GM18519 (cell line): ENCODE results near the gene FAM24A.
"Not testable (repeated sequence)": the region's sequence is repeated elsewhere in the genome, so short reads cannot be mapped to it uniquely, and the experiment has no call there.

Source experiments
- ATAC-seq: cut with Tn5 transposase; IDR thresholded peaks from one replicate; pipeline ENCODE4 v1.9.1; 2021; ENCODE audit warnings: mild to moderate bottlenecking, moderate library complexity; ENCODE audit not compliant: unreplicated experiment, low FRiP score

The FAM24A gene, protein sequence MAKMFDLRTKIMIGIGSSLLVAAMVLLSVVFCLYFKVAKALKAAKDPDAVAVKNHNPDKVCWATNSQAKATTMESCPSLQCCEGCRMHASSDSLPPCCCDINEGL

DNA sequence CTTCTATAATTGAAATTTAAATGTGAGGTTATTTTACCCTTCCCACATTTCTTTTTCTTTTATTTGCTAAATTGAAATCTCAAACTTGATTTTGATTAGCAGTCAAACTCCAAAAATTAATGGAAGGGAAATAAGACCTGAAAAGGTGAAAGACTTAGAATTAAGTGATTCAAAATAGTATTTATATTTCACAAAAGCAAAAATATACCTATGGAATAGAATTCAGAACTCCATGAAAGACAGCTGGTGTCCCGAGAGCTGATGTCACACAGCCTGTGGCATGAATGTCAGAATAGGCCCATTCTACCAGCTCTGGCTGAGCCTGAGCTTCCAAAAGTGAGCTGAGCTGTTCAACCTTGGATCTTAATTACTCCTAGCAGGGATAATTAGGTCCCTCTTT lies at the start of gene FAM24A:
TSS of gene FAM24A (plus strand) at position 301 of the 400 bp plus-strand sequence. CDS start 1,025 bp downstream, outside the sequence.
- no peak for ATAC-seq

DNA sequence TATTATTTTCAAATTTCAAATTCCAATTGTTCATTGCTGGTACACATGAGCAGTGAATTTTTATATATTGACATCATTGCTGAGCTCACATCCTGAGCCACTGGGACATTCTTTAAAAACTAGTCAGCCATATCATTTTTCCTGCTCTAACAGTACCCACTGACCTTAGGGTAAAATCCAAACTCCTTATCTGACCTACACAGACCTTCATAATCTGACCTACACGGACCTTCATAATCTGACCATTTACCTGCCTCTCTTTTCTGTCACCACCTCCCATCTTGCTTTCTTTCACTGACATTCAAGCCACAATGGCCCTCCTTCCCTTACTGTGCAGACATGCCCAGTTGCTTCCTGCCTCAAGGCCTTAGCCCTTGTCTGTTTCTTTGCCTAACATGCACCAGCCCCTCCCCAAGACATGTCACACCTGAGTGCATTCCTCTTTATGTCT lies 48.7 kb upstream of the FAM24A start:
- no peak for ATAC-seq

DNA sequence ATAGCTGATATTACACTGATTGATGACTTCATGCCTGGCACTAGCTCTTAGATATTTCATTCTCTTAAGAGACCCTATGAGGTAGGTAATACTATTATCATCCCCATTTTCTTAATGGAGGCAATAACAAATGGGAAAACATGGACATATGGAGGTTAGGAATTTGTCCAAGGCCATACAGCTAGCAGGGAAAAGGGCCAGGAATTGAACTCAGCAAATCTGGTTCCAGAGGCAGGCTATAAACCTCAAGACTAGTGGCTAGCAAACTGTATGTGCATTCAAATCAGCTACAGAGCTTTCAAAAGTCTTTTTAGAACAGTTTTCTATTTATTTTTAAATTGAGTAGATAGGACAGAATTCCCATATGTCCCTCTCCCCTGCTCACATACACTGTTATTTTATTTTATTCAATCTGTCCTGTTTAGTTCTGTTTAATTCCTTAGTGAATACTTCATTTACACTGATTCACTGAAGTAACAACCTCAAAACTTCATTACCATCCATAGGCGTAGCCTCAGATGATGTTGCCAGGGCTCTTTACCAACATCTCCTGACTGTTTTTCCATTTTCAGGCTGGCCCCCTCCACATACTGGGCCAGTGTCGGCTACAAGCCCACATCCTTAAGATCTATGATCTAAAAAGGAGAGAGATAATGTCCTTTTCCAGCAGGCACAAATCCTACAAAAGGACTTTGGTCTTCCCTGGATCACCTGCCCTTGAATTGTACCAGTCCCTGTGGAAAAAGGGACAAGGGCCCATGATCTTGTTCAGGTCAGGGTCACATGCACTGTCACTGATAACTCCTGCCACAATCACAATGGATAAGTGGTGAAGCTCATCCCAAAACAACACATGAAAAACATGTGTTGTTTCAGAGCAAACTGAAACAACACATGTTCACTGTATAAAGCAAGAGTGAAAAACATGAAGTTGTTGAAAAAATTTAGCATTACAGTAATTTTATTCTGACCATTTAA lies 46.9 kb upstream of the FAM24A start:
- ATAC-seq: no peak

DNA sequence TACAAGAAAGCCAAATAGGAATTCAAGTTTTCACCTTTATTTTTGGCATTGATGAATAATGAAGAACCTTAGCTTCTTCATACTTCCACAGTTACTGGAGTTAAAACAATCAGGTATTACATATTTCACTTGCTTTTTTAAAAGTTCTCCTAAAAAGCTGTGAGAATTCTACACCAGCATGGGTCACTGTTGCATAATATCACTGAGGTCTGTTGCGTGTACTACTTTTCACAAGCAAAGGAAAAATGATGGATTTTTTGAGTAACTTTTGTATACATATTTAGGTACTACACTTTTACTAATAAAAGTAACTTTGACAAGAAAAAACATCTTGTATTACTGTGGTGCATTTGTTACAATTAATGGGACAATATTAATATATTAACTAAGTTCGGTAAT lies 46.2 kb upstream of the FAM24A start:
- ATAC-seq: no peak

DNA sequence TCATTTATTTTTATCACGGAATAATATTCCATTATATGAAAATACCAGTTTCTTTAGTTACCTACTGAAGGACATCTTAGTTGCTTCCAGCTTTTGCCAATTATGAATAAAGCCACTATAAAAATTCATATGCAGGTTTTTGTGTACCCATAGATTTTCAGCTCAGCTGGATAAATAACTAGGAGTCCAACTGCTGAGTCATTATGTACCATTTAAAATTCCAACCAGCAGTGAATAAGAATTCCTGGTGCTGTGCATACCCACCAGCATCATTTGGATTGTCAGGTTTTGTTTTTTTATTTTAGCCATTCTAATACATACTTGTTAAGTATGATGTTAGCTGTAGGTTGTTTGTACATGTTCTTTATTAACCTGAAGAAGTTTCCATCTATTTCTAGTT lies 45.5 kb upstream of the FAM24A start:
- ATAC-seq: no peak

DNA sequence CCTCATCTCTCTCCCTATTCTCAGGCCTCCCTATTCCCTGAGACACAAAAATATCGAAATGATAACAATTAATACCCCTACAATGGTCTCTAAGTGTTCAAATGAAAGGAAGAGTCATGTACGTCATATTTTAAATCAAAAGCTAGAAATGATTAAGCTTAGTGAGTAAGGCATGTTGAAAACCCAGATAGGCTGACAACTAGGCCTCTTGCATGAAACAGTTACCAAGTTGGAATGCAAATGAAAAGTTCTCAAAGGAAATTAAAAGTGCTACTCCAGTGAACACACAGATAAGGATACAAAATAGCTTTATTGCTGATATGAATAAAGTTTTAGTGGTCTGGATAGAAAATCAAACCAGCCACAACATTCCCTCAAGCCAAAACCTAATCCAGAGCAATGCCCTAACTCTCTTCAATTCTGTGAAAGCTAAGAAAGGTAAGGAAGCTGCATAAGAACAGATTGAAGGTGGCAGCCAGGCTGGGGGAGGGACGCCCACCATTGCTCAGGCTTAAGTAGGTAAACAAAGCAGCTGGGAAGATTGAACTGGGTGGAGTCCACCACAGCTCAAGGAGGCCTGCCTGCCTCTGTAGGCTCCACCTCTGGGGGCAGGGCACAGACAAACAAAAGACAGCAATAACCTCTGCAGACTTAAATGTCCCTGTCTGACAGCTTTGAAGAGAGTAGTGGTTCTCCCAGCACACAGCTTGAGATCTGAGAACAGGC lies 43.5 kb upstream of the FAM24A start:
- ATAC-seq: not testable (repeated sequence)

DNA sequence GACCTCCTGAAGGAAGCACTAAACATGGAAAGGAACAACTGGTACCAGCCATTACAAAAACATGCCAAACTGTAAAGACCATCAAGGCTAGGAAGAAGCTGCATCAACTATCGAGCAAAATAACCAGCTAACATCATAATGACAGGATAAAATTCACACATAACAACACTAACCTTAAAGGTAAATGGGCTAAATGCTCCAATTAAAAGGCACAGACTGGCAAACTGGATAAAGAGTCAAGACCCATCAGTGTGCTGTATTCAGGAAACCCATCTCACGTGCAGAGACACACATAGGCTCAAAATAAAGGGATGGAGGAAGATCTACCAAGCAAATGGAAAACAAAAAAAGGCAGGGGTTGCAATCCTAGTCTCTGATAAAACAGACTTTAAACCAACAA lies 41.6 kb upstream of the FAM24A start:
- ATAC-seq: not testable (repeated sequence)

DNA sequence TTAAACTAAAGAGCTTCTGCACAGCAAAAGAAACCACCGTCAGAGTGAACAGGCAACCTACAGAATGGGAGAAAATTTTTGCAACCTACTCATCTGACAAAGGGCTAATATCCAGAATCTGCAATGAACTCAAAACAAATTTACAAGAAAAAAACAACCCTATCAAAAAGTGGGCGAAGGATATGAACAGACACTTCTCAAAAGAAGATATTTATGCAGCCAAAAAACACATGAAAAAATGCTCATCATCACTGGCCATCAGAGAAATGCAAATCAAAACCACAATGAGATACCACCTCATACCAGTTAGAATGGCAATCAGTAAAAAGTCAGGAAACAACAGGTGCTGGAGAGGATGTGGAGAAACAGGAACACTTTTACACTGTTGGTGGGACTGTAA lies 38.5 kb upstream of the FAM24A start:
- ATAC-seq: not testable (repeated sequence)

DNA sequence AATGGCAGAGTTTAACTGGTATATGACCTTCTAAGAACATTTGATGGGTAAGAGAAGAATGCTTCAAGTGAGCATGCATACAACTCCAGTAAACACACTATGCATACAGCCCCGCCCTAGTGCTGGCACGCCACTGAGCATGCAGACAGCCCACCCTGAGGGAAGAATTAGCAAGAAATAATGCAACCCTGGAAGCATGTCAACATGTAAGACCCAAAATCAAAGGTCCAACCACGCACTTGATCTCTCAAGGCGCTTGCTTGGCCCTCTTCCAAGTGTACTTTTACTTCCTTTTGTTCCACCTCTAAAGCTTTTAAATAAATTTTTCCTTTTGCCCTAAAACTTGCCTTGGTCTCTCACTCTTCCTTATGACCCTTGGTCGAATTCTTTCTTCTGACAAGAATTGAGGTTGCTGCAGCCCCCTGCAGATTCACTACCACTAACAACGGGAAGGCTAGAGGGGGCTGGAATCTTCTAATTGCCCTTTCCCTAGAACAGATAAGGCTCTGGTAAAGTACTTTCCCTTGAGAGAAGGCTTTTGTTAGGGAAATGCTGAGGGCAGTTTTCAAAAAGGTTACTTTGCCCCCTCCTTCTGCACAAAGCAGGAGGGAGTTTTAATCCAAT lies 34.5 kb upstream of the FAM24A start:
- ATAC-seq: no peak

DNA sequence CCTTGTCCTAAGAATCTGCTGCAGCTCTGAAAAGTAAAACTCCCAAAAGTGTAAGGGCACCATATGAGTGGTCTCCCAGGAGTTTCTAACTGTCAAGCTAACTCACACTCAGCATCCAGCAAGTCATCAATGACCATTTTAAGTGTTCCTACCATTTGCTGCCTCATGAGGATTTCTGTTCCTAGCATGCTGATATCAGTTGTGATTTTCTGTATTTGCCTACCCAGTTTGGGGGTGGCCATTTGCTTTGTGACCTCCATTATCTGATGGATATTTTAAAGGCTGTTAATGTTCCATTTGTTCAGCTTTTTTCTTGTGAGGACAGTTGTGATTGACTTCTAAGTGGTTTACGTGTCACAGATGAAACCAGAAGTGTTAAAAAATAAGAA lies 33.9 kb upstream of the FAM24A start:
- no peak for ATAC-seq

DNA sequence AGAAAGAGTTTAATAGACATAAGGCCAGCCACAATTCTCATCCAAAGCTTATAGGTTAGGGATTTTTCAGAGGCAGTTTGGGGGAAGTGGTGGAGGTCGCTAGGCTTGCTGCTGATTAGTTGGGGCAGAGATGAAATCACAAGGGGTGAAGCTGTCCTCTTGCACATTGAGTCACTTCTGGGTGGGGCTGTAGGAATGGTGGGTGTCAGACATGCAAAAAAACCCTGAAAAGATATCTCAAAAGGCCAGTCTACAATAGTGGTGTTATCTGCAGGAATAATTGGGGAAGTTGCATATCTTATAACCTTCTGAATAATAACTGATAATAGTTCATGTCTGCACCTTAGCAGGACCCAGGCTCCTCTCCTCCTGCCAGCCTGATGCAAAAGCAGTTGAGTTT lies 33.1 kb upstream of the FAM24A start:
- ATAC-seq: no peak

DNA sequence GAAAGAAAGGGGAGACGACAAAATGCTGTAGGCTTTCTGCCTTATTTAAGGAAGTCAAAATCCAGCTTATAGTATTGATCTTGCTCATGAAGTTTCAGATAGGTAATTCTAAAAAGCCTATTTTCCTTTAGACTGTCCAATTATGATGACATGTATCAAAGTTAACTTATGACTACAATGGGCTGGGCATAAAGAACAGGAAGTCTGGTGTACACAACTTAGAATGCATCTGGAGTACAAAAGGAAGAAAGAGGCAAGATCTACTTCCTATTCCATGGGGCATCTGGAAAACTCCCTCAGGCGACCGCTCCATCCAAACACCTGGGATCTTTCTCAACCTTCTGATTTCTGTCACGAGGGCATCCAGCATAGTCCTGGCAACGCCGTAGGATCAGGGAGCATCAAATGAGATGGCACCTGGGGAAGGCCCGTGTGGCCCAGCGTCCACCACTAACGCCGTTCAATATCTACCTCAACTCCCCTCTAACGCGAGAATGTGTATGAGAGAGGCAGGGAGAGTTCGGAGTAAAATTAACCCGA lies 31.5 kb upstream of the FAM24A start:
- no peak for ATAC-seq

DNA sequence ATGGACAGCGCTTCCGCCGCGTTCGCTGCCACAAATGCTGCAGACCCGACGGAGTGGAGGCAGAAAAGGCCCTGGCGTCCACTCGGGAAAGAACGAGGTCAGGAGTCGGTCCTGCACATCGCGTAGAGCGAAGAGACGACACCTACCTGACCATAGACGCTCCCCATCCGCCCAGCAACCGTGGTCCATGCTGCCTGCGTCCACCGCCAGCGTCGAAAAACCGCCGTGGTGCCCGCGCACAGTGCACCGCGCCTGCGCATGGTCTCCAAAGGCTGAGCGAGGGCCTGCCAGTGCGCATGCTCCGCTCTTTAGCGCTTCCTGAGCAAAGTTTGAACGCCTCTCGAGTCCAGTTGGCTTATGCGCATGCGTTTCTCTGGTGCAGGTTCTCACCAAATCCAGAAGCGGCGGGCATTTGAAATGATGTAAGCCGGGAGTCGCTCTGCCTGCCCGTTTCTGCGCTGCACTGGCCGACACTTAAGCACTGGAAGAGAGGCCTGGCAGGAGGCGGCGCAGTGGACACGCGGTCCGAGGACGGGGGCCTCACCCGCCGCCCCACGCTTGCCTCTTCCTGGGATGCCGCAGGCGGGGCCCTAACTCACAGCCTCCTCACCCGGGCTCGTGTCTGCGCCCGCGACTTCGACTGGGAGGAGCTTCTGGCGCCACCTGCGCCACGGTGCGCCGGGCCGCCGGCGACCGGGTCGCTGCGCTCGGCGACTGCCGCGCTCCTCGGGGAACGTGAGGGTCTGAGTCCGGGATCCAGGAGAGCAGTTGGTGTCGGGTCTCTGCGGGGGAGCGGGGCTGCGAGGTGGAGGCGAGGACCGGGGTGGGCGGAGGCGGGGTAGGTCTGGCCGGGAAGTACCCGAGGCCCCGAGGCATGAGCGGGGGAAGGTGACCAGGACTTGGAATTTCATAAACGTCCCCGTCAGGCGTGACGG lies 30.8 kb upstream of the FAM24A start, which contains the start of gene FAM24B:
TSS of gene FAM24B (minus strand) at position 243 of the 935 bp plus-strand sequence. CDS start 29,066 bp downstream, outside the sequence.
- ATAC-seq: peak; percentile 63

DNA sequence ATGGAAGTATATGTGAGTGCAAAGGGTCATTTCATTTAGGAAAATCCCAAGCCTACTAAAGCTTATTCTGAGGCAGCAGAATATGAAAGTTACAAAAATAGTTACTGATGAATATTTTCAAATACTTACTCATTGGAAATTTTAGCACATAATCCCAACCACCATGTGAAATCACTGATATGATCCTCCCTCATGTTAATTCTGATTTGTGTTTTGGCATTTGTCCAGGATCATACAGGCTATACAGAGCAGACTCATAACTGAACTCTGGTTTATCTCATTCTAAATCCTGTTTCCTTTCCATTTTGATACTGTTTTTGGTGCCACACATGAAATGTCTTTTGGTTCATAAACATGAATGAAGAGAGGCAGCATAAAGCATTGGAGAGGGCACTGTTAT lies 27.6 kb upstream of the FAM24A start:
- no peak for ATAC-seq

DNA sequence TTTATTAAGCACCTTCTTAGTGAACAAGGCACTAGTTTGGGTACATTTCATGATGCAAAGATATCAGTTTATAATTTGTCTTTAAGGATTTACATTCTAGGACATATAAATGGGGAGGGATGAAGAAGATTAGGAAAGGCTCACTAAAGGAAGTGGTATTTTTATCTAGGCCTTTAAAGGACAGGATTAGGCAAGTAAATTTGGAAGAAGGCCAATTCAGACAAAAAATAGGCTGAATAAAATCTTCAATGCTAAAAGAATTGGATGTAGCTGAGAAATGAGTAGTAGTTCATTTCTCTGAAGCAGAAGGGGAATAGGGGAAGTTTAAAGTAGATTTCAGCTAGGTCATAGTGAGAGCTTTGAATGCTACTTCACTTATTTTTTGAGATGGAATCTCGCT lies 26.2 kb upstream of the FAM24A start:
- no peak for ATAC-seq

DNA sequence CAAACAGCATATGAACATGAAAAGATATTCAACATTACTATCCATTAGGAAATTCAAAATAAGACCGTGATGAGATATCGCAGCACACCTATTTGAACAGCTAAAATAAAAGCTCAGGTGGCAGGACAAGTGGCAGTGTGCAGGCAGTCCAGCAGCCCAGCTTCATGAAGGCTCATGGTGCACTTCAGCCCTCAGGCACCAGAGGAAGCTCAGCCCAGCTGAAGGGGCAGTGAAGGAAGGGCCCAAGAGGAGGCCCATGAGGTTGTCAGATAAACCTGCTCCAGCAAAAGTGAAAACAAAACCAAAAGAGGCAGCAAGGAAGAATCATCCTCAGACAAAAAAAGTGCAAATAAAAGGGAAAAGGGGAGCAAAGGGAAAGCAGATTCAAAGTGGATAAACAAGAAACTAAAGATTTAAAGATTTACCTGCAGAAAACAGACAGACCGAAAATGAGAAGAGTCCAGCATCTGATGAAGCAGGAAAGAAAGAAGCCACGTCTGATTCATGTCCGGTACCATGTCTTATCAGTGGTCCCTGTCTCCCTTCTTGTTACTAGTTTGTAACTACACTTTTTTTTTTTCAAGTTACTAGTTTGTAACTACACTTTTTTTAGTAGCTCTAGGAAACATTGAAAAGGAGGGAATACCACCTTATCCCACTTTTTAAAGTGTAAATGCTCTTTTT lies 16.0 kb upstream of the FAM24A start:
- ATAC-seq: no peak

DNA sequence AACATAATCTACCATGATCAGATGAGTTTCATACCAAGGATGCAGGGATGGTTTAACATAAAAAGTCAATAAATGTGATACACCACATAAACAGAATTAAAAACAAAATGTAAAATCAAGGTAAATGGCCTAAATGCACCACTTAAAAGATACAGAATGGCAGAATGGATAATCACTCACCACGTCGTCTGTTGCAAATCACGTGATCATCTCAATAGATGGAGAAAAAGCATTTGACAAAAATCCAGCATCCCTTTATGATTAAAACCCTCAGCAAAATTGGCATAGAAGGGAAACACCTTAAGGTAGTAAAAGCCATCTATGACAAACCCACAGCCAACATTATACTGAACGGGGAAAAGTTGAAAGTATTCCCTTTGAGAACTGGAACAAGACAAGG lies 6.5 kb upstream of the FAM24A start:
- ATAC-seq: not testable (repeated sequence)

DNA sequence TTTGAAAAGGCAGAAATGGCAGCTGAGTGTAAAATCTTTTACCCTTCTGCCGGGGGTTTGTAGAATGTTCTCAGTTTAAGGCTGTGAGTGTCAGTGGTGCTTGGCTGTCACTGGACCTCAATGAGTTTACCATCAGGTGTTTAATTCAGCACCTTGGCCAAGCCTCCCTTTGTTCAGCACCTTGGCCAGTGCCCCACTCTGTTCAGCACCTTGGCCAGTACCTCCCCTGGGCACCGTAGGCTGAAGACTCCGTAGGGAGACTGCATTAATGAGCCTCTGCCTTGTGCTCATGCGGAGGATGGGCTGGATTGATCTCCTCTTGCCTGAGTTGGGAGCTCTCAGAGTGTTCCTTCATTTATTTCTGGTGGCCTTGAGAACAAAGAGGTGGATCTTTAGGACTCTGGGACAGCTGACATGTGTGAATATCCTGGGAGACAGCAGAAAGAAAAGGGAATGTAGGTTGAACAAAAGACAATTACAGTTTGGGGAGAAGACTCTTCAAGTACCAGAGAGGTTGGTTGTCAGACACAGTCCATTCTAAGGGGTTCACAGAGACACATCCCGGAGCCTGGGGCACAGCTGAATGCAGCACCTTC lies 1.6 kb downstream of the FAM24A start:
- no peak for ATAC-seq
